Activated CD8-positive, alpha-beta memory T cell treated with anti-CD3 and anti-CD28 coated beads, Interleukin-2, amount 10 ng/mL, durations not matched to agents 7 days and 5 days (primary cell): Measurements from ENCODE around the gene HMG20B. TPM values are rescaled to one million over a fixed set of nuclear protein-coding genes. Genes with fewer than 3 reads are reported as not detected.
"Not testable (repeated sequence)": the region's sequence is repeated elsewhere in the genome, so short reads cannot be mapped to it uniquely, and the experiment has no call there.

ENCODE experiments used
- ATAC-seq: fragments of 150-1000 bp; cut with Tn5 transposase; one replicate; pipeline ENCODE4 v1.10.0; 2021; ENCODE audit warnings: moderate library complexity
- CTCF ChIA-PET: fragments of 350-600 bp; sonication (Branson Sonifier 250); formaldehyde crosslinking; loops from one replicate; lab custom pipeline; 2021; ENCODE audit warnings: antibody characterized with exemption; lab: Charles Lee
- DNase-seq: peaks from one replicate; pipeline ENCODE4 v3.0.0-alpha.2; 2020
- H3K27ac Mint-ChIP-seq: one replicate; pipeline ENCODE4 v1.8.0; 2021; ENCODE audit warnings: mild to moderate bottlenecking, mixed read lengths
- H3K27me3 Mint-ChIP-seq: one replicate; pipeline ENCODE4 v1.8.0; 2021; ENCODE audit warnings: mixed read lengths
- H3K36me3 Mint-ChIP-seq: one replicate; pipeline ENCODE4 v1.8.0; 2021; ENCODE audit warnings: mild to moderate bottlenecking, mixed read lengths
- H3K4me1 Mint-ChIP-seq: one replicate; pipeline ENCODE4 v1.8.0; 2021; ENCODE audit warnings: mixed read lengths
- H3K4me3 Mint-ChIP-seq: one replicate; pipeline ENCODE4 v1.8.0; 2021; ENCODE audit warnings: mild to moderate bottlenecking, moderate library complexity, mixed read lengths
- H3K9me3 Mint-ChIP-seq: one replicate; pipeline ENCODE4 v1.8.0; 2022; ENCODE audit warnings: low read depth, mixed read lengths
- total RNA-seq, 2 experiments: library from RNA; stranded (reverse); gene quantifications; one replicate each; pipeline ENCODE4 v1.2.3, GENCODE V29; 2021

The HMG20B gene
- total RNA-seq, 2 experiments from 2014 or later = 50.7 to 51.7 TPM

DNA sequence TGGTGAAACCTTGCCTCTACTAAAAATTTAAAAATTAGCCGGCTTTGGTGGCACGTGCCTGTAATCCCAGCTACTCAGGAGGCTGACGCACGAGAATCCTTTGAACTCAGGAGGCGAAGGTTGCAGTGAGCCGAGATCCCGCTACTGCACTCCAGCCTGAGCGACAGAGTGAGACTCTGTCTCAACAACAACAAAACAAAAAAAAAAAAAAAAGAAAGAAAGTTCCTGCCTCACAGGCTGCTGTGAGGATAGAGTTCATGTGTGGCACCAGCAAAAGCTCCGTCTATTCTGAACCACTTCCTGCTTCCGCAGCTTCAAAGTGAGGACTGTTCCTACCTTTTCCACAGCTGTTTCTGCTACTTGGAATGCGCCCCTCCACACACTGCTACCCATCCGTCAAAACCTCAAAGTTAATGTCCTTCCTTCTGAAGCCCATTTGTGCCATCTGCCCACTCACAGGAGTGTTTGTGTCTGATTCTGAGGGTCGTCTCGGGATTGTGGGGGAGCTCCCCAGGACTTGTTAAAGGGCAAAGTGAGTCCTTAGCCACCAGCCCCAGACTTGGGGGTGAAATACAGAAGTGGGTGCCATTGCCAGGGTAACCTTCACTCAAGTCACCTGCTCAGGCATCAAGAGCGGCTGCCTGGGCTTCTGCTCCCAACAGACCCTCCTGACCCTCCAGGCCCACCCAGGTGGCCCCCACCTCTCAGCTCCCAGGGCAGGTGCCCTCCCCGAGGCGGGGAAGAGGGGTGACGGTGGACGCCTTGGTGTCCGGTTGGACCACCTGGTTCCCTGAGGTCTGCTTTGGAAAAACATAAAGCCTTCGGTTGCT is 18.3 kb upstream of the HMG20B start:
- H3K36me3 Mint-ChIP-seq = peaks cover 2% of the 10 kb centered on the region
- peaks cover 41% of the 10 kb centered on the region for H3K4me1 Mint-ChIP-seq
- peak; percentile 6 for ATAC-seq

DNA sequence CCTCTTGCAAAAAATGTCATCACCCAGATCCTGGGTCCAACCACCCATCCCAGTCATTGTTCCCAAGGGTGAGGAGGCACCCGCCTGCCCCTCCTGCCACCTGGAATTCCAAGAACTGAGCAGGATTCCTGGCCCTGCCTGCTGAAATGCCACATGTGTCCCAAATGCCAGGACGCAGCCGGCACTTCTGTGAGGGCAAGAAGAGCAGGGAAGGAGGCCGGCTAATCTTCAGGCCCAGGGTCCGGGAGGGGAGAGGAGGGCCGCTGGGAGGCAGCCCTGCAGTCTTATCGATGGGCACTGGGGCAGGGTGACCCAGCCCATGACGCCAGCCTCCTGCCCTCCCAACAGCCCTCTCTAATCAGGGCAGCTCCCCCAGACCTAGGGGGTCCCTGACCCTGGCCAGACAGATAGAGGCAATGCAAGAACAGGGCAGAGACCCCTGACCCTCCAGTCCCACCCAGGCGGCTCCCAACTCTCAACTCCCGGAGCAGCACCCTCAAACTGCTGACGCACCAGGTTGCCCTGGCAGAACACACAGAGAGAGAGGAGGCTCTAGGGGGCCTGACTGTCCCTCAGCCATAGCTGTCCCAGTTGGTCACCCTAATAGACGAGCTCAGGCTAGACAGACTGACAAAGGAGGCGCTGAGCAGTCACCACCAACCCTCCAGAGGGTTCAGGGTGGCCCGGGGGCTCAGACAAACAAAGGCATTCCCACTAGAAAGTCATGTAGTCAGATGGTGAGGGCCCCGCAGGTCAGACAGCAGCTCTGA is 16.9 kb upstream of the HMG20B start:
- Mint-ChIP-seq H3K4me3 (peak overlapping the region; percentile 92), H3K9me3 (no peaks in the 10 kb centered on the region), H3K27ac (peak overlapping the region; percentile 84), H3K36me3 (peaks cover 2% of the 10 kb centered on the region), H3K4me1 (peaks cover 41% of the 10 kb centered on the region), H3K27me3 (no peaks in the 10 kb centered on the region)
- DNase-seq (no peak), ATAC-seq (no peak)
- CTCF ChIA-PET = interaction anchor here (1.0 to 7.1 kb wide), 6 partner anchors 9 to 251 kb away, joined by 3 to 77 read pairs (median 4); no protein-coding TSS in a partner anchor

More for the DNA sequence above, 18.3 kb upstream of the HMG20B start:
- Mint-ChIP-seq H3K9me3 (no peaks in the 10 kb centered on the region), H3K27me3 (no peaks in the 10 kb centered on the region), H3K4me3 (peak overlapping the region; percentile 53), H3K27ac (peak overlapping the region; percentile 92)
- DNase-seq = peak; percentile 65
- CTCF ChIA-PET = interaction anchor here (0.6 to 7.1 kb wide), 5 partner anchors 8 to 831 kb away, joined by 3 to 77 read pairs (median 3); partner anchors contain the start of gene TEKTIP1

DNA sequence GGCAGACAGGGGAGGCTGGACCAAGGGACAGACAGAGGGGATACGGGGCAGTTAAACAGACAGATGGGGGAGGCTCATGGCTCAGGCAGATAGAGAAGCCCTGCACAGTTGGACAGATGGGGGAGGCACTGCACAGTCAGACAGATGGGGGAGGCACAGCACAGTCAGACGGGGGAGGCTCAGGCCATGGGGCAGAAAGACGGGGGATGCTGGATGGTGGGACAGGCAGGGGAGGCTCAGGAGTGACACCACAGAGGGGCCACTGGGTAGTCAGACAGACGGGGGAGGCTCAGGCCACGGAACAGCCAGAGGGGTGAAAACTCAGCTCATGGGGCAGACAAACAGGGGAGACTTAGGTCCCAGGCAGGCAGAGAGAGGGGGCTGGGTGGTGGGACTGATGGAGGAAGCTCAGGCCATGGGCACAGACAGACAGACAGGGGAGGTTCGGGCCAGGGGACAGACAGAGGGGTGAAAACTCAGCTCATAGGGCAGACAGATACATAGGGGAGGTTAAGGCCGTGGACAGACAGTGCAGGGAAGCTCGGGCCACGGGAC is 16.2 kb upstream of the HMG20B start:
- DNase-seq = no peak
- ATAC-seq = no peak

DNA sequence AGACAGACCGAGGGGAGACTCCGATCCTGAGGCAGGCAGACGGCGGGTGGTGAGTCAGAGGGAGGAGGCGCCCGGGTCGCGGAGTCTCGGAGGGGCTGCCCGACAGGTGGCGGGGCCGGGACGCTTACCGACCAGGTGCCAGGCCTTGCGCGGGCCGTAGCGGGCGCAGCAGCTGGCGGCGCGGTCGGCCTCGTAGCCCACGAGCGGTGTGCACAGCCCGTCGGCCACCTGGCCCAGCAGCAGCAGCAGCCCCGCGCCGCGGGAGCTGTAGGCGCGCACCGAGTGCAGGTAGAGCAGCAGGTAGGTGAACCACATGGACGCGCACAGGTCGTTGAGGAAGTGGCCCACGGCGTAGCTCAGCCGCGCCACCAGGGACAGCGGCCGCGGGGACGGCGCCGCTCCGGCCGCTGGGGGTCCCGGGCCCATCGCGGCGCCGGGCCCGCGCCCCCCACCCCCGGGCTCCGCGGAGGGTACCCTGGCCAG is 15.7 kb upstream of the HMG20B start:
- Mint-ChIP-seq H3K27me3 (no peaks in the 10 kb centered on the region), H3K4me1 (peaks cover 38% of the 10 kb centered on the region), H3K4me3 (peak overlapping the region; percentile 92), H3K27ac (peak overlapping the region; percentile 84), H3K9me3 (no peaks in the 10 kb centered on the region), H3K36me3 (peaks cover 2% of the 10 kb centered on the region)
- CTCF ChIA-PET = interaction anchor here (0.8 to 7.1 kb wide), 8 partner anchors 8 to 252 kb away, joined by 3 to 77 read pairs (median 3); no protein-coding TSS in a partner anchor
- DNase-seq (peak; percentile 74), ATAC-seq (peak; percentile 38)

More for the DNA sequence above, 16.2 kb upstream of the HMG20B start:
- H3K9me3 Mint-ChIP-seq = no peaks in the 10 kb centered on the region
- CTCF ChIA-PET = interaction anchor here (0.8 to 7.1 kb wide), 8 partner anchors 9 to 251 kb away, joined by 3 to 77 read pairs (median 3); no protein-coding TSS in a partner anchor
- no peaks in the 10 kb centered on the region for H3K27me3 Mint-ChIP-seq
- peaks cover 38% of the 10 kb centered on the region for H3K4me1 Mint-ChIP-seq
- peaks cover 2% of the 10 kb centered on the region for H3K36me3 Mint-ChIP-seq
- H3K27ac Mint-ChIP-seq = peak overlapping the region; percentile 84
- H3K4me3 Mint-ChIP-seq = peak overlapping the region; percentile 92

DNA sequence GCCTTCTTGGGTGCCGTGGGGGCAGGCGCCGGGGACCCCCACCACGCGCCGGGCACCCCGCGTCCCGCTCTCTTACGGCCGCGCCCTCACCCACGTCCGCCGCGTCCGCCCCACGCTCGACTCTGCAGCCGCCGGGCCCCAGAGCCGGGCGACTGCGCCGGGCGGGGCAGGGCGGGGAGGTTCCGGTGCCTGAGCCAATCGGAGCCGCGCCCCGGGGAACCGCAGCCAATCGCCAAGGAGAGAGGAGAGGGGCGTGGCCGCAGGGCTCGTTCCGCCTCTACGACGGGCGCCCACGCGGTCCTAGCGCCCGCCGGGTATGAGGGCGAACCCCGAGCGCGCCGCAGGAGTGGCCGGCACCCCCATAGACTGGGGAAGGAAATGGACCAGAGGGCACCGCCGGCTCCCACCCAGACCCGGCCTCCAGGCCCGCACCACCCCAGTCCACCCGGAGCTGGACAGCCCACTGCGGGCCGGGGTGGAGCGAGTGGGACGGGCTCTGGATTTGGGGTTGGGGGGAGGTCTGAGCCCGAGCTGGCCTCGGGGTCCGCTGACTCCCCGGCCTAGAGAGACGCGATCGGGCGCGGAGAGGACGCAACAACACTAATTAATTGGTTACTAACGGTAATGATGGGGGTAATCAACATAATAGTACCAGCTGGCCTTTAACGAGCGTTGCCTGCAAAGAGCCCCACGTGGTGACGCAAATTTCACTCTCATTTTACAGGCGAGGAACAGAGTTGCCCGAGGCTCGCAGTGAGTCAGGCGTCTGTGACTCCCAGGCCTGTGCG is 15.1 kb upstream of the HMG20B start, which contains the start of gene MFSD12:
TSS of gene MFSD12 (minus strand) at position 126 of the 788 bp plus-strand sequence. CDS start 183 bp downstream, outside the sequence.
- peak; percentile 95 for DNase-seq
- peak within 1 kb of the TSS; percentile 92 for H3K4me3 Mint-ChIP-seq
- peak; percentile 94 for ATAC-seq
- peaks cover 2% of the 10 kb centered on the region for H3K36me3 Mint-ChIP-seq
- no peaks in the 10 kb centered on the region for H3K27me3 Mint-ChIP-seq
- H3K27ac Mint-ChIP-seq = peak within 1 kb of the TSS; percentile 84
- CTCF ChIA-PET = interaction anchor here (1.1 to 7.1 kb wide), 5 partner anchors 8 to 253 kb away, joined by 3 to 77 read pairs (median 5); no protein-coding TSS in a partner anchor
- peaks cover 38% of the 10 kb centered on the region for H3K4me1 Mint-ChIP-seq
- H3K9me3 Mint-ChIP-seq = no peaks in the 10 kb centered on the region

DNA sequence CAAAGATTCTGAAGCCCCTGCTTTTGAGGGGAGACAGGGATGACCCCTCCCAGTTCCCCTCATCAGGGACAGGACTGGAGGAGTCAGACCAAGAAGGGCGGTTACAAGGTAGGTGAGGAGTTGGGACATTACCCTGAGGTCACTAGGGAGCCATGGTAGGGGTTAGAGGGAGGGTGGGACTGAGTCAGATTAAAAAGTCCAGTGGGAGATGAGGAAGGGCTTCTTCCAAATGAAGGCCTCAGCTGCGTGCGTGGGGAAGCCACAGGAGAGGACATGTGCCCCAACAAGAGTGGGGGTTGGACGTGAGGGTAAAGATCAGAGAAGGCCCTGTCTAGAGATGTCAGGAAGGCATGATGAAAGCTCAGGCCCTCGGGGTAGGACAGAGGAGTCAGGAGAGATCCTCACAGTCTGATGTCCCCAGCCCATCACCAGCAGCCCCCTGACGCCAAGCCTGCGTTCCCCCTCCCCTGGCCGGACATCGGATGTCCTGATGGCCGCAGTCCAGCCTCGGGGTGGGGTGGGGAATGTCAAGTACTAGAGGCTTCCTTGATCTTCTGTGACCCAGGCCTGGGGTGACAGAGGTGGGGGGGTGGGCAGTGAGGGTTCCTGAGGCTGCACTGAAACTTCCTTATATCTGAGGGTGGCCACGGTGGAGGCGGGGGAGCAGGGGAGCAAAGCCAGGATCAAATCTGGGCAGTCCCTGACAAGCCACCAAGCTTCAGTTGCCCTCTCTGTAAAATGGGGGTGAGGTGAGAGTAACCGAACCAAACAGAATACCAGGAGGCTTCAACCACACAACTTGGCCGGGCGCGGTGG is 8.8 kb upstream of the HMG20B start:
- ATAC-seq = no peak
- H3K4me3 Mint-ChIP-seq = no peak overlapping the region
- no peak overlapping the region for H3K27ac Mint-ChIP-seq
- CTCF ChIA-PET = no interaction called here
- no peaks in the 10 kb centered on the region for H3K36me3 Mint-ChIP-seq
- H3K9me3 Mint-ChIP-seq = no peaks in the 10 kb centered on the region
- DNase-seq = no peak
- H3K27me3 Mint-ChIP-seq = no peaks in the 10 kb centered on the region
- H3K4me1 Mint-ChIP-seq = peaks cover under 1% of the 10 kb centered on the region

DNA sequence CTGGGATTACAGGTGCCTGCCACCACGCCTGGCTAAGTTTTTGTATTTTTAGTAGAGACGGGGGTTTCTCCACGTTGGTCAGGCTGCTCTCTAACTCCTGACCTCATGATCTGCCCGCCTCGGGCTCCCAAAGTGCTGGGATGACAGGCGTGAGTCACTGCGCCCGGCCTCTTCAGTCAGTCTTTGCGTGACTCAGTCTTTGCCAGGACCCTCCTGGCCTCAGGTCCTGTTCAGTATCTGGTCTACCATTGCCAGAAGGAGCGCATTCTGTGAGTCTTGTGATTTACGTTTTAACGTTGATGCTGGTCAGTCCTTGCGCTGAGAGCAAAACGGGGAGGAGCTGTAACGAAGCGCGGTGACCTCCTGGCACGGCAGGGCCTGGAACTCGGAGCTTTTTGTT is 7.6 kb upstream of the HMG20B start:
- H3K4me1 Mint-ChIP-seq = no peaks in the 10 kb centered on the region
- DNase-seq (no peak), ATAC-seq (no peak)
- H3K4me3 Mint-ChIP-seq = no peak overlapping the region
- H3K36me3 Mint-ChIP-seq = no peaks in the 10 kb centered on the region
- no peak overlapping the region for H3K27ac Mint-ChIP-seq
- H3K9me3 Mint-ChIP-seq = no peaks in the 10 kb centered on the region
- CTCF ChIA-PET = interaction anchor here (1.1 kb wide), 1 partner anchor 8 kb away, joined by 3 read pairs; the partner anchor contains the start of gene MFSD12
- H3K27me3 Mint-ChIP-seq = no peaks in the 10 kb centered on the region

DNA sequence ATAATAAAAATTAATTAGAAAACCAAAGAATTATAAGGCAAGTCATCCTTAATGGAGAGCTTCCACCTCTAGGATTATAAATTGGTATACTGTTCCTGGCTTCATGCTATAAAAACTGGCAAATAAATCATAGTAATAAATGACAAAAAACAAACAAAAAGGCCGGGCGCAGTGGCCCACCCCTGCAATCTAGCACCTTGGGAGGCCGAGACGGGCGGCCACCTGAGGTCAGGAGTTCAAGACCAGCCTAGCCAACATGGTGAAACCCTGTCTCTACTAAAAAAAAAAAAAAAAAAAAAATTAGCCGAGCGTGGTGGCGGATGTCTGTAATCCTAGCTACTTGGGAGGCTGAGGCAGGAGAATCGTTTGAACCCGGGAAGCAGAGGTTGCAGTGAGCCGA is 2.7 kb upstream of the HMG20B start:
- H3K27ac Mint-ChIP-seq, H3K4me3 Mint-ChIP-seq, ATAC-seq, H3K9me3 Mint-ChIP-seq, DNase-seq, H3K36me3 Mint-ChIP-seq, H3K27me3 Mint-ChIP-seq: not testable (repeated sequence)
- H3K4me1 Mint-ChIP-seq = peaks cover 11% of the 10 kb centered on the region
- CTCF ChIA-PET = interaction anchor here (1.2 to 1.5 kb wide), 4 partner anchors 9 to 25 kb away, joined by 3 to 5 read pairs (median 3); no protein-coding TSS in a partner anchor

DNA sequence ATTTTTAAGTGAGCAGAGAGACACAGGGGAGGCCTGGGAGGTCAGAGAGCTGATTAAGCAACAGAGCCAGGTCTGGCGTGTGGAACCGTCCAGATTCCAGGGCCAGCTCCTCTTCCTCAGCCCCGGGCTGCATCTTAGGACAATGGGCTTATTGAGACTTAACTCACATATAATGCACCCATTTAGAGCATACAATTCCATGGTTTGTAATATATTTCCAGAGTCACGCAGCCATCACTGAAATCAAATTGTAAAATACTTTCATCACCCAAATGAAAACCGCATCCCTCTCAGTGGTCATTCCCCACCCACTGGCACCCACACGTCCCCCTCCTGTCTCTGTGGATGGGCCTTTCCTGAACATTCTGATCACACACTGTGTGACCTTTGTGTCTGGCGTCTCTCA is 2.1 kb upstream of the HMG20B start:
- Mint-ChIP-seq H3K4me1 (peaks cover 11% of the 10 kb centered on the region), H3K36me3 (peaks cover 10% of the 10 kb centered on the region), H3K9me3 (no peaks in the 10 kb centered on the region), H3K27ac (no peak overlapping the region), H3K4me3 (no peak overlapping the region), H3K27me3 (no peaks in the 10 kb centered on the region)
- ATAC-seq (no peak), DNase-seq (no peak)
- CTCF ChIA-PET = interaction anchor here (1.2 to 1.5 kb wide), 4 partner anchors 9 to 26 kb away, joined by 3 to 5 read pairs (median 3); no protein-coding TSS in a partner anchor

DNA sequence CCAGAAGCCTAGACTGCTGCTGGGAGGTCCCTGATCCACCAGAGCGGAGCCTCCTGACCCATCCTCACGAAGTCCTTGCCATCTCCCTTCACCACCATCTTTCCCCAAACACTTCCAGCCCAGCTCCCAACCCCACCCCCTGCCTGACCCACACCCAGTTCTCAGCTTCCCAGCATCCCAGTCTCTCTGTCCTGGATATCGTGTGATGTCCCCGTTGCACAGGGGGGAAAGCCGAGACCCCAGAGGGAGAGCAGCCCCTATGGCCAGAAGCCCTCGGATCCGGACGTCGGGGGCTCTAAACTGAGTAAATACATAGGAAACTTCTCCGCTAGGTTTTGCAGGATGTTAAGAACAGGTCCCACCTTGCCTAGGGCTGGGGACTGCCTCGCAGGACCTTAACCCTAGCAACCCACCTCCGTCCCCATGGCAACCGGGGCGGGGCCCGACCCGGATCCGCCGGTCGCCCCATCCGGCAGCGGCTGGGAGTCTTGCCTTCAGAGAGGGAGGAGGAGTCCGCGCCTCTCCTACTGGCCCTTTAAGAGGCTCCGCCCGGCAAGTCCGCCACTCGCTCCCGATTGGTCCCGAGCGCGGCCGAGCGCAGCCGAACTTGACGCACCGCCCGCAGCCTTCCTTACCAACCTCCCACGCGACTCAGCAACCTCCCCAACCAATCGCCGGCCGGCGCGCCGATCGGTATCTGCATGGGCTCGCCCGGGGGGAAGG is 451 bp upstream of the HMG20B start:
- peak overlapping the region; percentile 76 for H3K4me3 Mint-ChIP-seq
- CTCF ChIA-PET = no interaction called here
- H3K4me1 Mint-ChIP-seq = peaks cover 11% of the 10 kb centered on the region
- H3K27ac Mint-ChIP-seq = peak overlapping the region; percentile 61
- peak; percentile 100 for DNase-seq
- H3K27me3 Mint-ChIP-seq = no peaks in the 10 kb centered on the region
- H3K36me3 Mint-ChIP-seq = peaks cover 10% of the 10 kb centered on the region
- no peaks in the 10 kb centered on the region for H3K9me3 Mint-ChIP-seq
- peak; percentile 96 for ATAC-seq
